Measurements from ENCODE around the gene EXOC8.

Gene EXOC8

GRCh38 chr1:231337472-231338269 lies at the start of gene EXOC8:
Gene EXOC8 (minus strand): TSS chr1:231337852. CDS start chr1:231337745, 107 bp downstream.
- DNase-seq (ENCODE audit: low read depth in 2 of 2) = peak; percentile 90 to 92

GRCh38 chr1:231386466-231386865 lies 48.8 kb upstream of the EXOC8 start:
- DNase-seq (ENCODE audit: low read depth in 2 of 2) = no peak

GRCh38 chr1:231385416-231385748 lies 47.7 kb upstream of the EXOC8 start:
- DNase-seq (ENCODE audit: low read depth in 2 of 2) = no peak

GRCh38 chr1:231384696-231385415 lies 47.2 kb upstream of the EXOC8 start:
- no peak for DNase-seq (ENCODE audit: low read depth in 2 of 2)

- DNase-seq (ENCODE audit: low read depth in 2 of 2) = no peak
Observed at GRCh38 chr1:231383159-231383860, 45.7 kb upstream of the EXOC8 start.

GRCh38 chr1:231382426-231382825 lies 44.8 kb upstream of the EXOC8 start:
- DNase-seq (ENCODE audit: low read depth in 2 of 2) = no peak

GRCh38 chr1:231381729-231382128 lies 44.1 kb upstream of the EXOC8 start:
- DNase-seq (ENCODE audit: low read depth in 2 of 2) = no peak

GRCh38 chr1:231376875-231377549 lies 39.4 kb upstream of the EXOC8 start:
- no peak for DNase-seq (ENCODE audit: low read depth in 2 of 2)

- DNase-seq (ENCODE audit: low read depth in 2 of 2) = no peak
Observed at GRCh38 chr1:231376101-231376500, 38.4 kb upstream of the EXOC8 start.

GRCh38 chr1:231374394-231374793 lies 36.7 kb upstream of the EXOC8 start:
- no peak for DNase-seq (ENCODE audit: low read depth in 2 of 2)

GRCh38 chr1:231372501-231372900 lies 34.8 kb upstream of the EXOC8 start:
- DNase-seq (ENCODE audit: low read depth in 2 of 2) = no peak

- DNase-seq (ENCODE audit: low read depth in 2 of 2) = no peak
Observed at GRCh38 chr1:231369282-231369681, 31.6 kb upstream of the EXOC8 start.

GRCh38 chr1:231364192-231364591 lies 26.5 kb upstream of the EXOC8 start:
- no peak for DNase-seq (ENCODE audit: low read depth in 2 of 2)

- no peak for DNase-seq (ENCODE audit: low read depth in 2 of 2)
Observed at GRCh38 chr1:231363624-231364023, 26.0 kb upstream of the EXOC8 start.

- no peak for DNase-seq (ENCODE audit: low read depth in 2 of 2)
Observed at GRCh38 chr1:231362325-231362724, 24.7 kb upstream of the EXOC8 start.

GRCh38 chr1:231359113-231359512 lies 21.5 kb upstream of the EXOC8 start:
- peak; percentile 49 to 55 for DNase-seq (ENCODE audit: low read depth in 2 of 2)

GRCh38 chr1:231357831-231358354 lies 20.2 kb upstream of the EXOC8 start:
- peak; percentile 22 to 23 for DNase-seq (ENCODE audit: low read depth in 2 of 2)

- no peak for DNase-seq (ENCODE audit: low read depth in 2 of 2)
Observed at GRCh38 chr1:231357187-231357772, 19.6 kb upstream of the EXOC8 start.

- no peak for DNase-seq (ENCODE audit: low read depth in 2 of 2)
Observed at GRCh38 chr1:231355171-231355570, 17.5 kb upstream of the EXOC8 start.

- DNase-seq (ENCODE audit: low read depth in 2 of 2) = no peak
Observed at GRCh38 chr1:231354330-231355020, 16.8 kb upstream of the EXOC8 start.

- no peak for DNase-seq (ENCODE audit: low read depth in 2 of 2)
Observed at GRCh38 chr1:231353086-231353485, 15.4 kb upstream of the EXOC8 start.
